ENCODE data around the gene RAD51B.

- TF ChIP-seq CTCF (IDR thresholded peaks at IDR 0.05) (no peak), POLR2A (IDR thresholded peaks at IDR 0.05) (no peak)
Measured at GRCh38 chr14:68162887-68163286, 343.3 kb downstream of the RAD51B start.
